ENCODE data around the gene TACC2.
"Not testable (repeated sequence)": the region's sequence is repeated elsewhere in the genome, so short reads cannot be mapped to it uniquely, and the experiment has no call there.

TACC2 gene

DNA sequence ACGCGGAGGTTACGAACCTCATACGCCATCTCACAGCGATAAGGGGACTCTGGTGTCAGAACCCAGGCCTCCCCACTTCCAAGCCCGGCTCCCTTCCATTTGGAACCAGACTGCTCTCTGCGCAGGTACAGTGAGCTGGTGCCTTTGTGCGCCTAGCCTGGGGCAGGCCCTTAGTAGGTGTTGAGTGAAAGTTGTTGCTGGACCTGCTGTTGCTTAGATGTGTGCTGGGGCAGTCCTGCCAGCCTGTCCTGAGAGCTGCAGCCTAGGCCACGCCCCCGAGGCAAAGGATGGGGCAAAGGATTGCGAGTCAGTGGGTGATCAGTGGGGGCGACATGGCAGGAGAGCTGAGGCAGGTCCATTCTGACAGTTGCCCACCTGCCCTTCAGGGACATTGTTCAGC, 209.7 kb downstream of the TACC2 start:
- POLR2A ChIA-PET, result no interaction called here
- no peak overlapping the region for H3K4me3 ChIP-seq (ENCODE audit: low read depth, low read length)
- CTCF ChIA-PET, result interaction anchor here (0.6 to 1.6 kb wide), 2 partner anchors 69 to 252 kb away, joined by 3 read pairs; no protein-coding TSS in a partner anchor
- TF ChIP-seq, protein P1, sequence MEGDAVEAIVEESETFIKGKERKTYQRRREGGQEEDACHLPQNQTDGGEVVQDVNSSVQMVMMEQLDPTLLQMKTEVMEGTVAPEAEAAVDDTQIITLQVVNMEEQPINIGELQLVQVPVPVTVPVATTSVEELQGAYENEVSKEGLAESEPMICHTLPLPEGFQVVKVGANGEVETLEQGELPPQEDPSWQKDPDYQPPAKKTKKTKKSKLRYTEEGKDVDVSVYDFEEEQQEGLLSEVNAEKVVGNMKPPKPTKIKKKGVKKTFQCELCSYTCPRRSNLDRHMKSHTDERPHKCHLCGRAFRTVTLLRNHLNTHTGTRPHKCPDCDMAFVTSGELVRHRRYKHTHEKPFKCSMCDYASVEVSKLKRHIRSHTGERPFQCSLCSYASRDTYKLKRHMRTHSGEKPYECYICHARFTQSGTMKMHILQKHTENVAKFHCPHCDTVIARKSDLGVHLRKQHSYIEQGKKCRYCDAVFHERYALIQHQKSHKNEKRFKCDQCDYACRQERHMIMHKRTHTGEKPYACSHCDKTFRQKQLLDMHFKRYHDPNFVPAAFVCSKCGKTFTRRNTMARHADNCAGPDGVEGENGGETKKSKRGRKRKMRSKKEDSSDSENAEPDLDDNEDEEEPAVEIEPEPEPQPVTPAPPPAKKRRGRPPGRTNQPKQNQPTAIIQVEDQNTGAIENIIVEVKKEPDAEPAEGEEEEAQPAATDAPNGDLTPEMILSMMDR (IDR thresholded peaks at IDR 0.05; ENCODE audit: insufficient read depth, low read length, missing control alignments), result no peak
- no peak for DNase-seq (ENCODE audit: low read depth, low spot score)

DNA sequence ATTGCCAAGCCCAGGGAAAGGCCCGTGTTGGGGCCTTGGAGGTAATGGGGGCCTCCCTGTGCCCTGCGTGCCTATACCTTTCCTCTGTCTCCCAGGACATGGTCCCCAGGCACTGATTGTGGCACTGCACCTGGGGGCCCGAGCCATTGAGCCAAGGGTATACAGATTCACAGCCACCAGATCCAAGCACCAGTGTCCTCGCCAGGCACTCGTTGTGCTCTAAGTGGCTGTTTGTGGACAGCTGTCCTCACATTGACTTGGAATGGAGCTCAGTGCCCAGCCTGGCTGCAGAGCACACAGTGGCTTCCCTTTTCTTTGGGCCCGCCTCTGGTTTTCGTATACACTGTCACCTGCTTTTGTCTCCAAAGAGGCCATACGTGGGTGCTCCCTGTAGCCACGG, 210.1 kb downstream of the TACC2 start:
- ChIA-PET CTCF (interaction anchor here (0.6 to 1.6 kb wide), 2 partner anchors 69 to 252 kb away, joined by 3 read pairs; no protein-coding TSS in a partner anchor), POLR2A (no interaction called here)
- TF ChIP-seq, protein P1 (IDR thresholded peaks at IDR 0.05; ENCODE audit: insufficient read depth, low read length, missing control alignments), result no peak
- DNase-seq (ENCODE audit: low read depth, low spot score), result no peak
- H3K4me3 ChIP-seq (ENCODE audit: low read depth, low read length), result no peak overlapping the region

DNA sequence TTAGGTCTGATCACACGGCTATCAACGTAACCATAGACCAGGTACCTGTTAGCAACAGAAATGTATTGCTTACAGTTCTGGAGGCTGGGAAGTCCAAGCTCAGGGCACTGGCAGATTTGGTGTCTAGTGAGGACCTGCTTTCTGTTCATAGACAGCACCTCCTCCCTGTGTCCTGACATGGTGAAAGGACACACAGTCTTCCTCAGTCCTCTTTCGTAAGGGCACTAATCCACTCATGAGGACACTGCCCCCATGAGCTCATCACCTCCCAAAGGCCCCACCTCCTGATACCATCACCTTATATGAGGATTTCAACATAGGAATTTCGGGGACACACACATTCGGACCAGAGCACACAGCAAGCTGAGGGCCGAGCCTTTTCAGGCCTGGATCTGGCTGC, 210.7 kb downstream of the TACC2 start:
- TF ChIP-seq, protein P1 (IDR thresholded peaks at IDR 0.05; ENCODE audit: insufficient read depth, low read length, missing control alignments), result no peak
- no peak overlapping the region for H3K4me3 ChIP-seq (ENCODE audit: low read depth, low read length)
- CTCF ChIA-PET, result no interaction called here
- no peak for DNase-seq (ENCODE audit: low read depth, low spot score)
- POLR2A ChIA-PET, result no interaction called here

DNA sequence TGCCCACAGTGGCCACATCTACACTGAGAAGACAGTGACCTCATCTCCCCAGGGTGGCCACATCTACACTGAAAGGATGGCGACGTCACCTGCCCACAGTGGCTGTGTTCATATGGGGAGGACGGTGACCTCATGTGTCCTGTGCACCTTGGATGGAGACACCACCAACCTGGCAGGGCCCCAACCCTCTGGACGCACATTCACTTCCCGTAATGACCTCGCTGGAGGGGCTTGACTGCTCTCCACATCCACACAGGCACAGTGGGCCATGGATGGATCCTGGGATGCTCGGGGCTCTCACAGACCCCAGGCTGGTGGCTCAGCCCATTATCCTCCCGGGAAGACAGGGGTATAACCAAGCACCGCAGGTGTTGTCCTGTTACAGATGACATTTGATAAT, 212.4 kb downstream of the TACC2 start:
- CTCF ChIA-PET, result no interaction called here
- no peak overlapping the region for H3K4me3 ChIP-seq (ENCODE audit: low read depth, low read length)
- no peak for DNase-seq (ENCODE audit: low read depth, low spot score)
- POLR2A ChIA-PET, result no interaction called here
- TF ChIP-seq, protein P1 (IDR thresholded peaks at IDR 0.05; ENCODE audit: insufficient read depth, low read length, missing control alignments), result no peak

DNA sequence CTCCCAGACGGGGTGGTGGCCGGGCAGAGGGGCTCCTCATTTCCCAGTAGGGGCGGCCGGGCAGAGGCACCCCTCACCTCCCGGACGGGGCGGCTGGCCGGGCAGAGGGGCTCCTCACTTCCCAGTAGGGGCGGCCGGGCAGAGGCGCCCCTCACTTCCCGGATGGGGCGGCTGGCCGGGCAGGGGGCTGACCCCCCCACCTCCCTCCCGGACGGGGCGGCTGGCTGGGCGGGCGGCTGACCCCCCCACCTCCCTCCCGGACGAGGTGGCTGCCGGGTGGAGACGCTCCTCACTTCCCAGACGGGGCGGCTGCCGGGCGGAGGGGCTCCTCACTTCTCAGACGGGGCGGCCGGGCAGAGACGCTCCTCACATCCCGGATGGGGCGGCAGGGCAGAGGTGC, 214.2 kb downstream of the TACC2 start:
- CTCF ChIA-PET; POLR2A ChIA-PET; DNase-seq (ENCODE audit: low read depth, low spot score); H3K4me3 ChIP-seq (ENCODE audit: low read depth, low read length): not testable (repeated sequence)

DNA sequence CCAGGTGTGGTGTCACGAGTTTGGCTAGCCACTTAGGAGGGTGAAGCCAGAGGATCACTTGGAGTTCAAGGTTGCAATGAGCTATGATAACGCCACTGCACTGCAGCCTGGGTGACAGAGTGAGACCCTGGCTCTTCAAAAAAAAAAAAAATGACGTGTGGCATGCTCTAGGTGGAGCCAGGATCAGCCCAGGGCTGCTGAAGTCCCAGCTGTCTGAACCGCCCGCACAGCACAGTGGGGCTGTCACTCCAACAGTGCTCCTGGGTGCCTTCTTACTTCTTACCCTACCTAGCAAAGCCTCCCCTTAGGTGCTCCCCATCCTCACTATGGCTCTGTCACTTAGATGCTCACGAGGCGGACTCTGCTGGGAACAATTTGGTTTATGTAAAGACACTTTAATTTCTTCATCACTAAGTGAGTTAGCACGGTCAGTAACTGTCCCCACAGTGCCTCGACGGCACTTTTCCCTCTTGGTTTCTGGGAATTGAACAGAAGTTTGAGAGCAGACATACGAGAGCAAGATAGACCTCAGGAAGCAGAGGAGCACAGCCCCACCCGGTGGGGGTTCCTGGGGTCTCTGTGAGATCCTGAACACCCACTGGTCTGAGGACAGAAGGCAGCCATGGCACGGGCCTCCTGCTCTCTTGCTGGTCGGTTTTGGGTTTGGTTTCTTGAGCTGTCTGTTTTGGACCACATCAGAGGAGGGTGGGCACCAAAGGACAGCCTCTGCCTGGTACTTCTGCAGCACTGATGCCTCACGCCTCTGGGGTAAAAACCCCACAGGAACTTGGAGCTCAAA, 215.9 kb downstream of the TACC2 start:
- ChIA-PET CTCF (interaction anchor here (1.2 kb wide), 1 partner anchor 153 kb away, joined by 4 read pairs; no protein-coding TSS in a partner anchor), POLR2A (no interaction called here)
- no peak overlapping the region for H3K4me3 ChIP-seq (ENCODE audit: low read depth, low read length)
- TF ChIP-seq, protein P1 (IDR thresholded peaks at IDR 0.05; ENCODE audit: insufficient read depth, low read length, missing control alignments), result no peak
- no peak for DNase-seq (ENCODE audit: low read depth, low spot score)
